GM12865 (cell line): ENCODE results near the gene PACS1.
"Not testable (repeated sequence)": the region's sequence is repeated elsewhere in the genome, so short reads cannot be mapped to it uniquely, and the experiment has no call there.

Source experiments
- DNase-seq: peaks from one replicate; pipeline ENCODE4 v3.0.0; 2010; ENCODE audit warnings: low read depth
- H3K4me3 ChIP-seq: 2 replicates; pipeline ENCODE4 v1.5.1; 2011; ENCODE audit warnings: mild to moderate bottlenecking, low read depth, low read length, control low read depth
- TF ChIP-seq, protein P1 (sequence below): IDR thresholded peaks from 2 replicates; pipeline ENCODE4 v1.5.1; 2011; ENCODE audit warnings: low read length, control low read depth, low read depth, inconsistent platforms; ENCODE audit not compliant: insufficient read depth; ENCODE audit errors: missing control alignments

The PACS1 gene

DNA sequence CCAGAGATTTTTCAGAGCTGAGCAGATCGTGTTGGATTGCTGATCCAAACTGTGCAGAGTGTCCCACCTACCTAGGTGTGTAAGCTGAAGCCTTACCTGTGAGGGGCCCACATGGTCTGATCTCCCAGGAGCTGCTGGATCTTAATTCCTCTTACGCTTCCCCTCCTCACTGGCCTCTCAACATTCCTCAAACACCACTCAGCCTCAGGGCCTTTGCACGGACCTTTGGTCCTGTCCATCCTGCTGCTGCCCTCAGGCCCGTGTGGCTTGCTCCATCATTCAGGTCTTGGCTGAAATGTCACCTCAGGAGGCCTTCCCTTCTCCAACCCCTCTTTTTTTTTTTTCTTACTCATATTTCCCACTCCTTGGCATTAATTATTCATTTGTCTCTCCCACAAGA lies 177.2 kb downstream of the PACS1 start:
- H3K4me3 ChIP-seq = no peak overlapping the region
- TF ChIP-seq, protein P1, sequence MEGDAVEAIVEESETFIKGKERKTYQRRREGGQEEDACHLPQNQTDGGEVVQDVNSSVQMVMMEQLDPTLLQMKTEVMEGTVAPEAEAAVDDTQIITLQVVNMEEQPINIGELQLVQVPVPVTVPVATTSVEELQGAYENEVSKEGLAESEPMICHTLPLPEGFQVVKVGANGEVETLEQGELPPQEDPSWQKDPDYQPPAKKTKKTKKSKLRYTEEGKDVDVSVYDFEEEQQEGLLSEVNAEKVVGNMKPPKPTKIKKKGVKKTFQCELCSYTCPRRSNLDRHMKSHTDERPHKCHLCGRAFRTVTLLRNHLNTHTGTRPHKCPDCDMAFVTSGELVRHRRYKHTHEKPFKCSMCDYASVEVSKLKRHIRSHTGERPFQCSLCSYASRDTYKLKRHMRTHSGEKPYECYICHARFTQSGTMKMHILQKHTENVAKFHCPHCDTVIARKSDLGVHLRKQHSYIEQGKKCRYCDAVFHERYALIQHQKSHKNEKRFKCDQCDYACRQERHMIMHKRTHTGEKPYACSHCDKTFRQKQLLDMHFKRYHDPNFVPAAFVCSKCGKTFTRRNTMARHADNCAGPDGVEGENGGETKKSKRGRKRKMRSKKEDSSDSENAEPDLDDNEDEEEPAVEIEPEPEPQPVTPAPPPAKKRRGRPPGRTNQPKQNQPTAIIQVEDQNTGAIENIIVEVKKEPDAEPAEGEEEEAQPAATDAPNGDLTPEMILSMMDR = no peak
- DNase-seq = no peak

DNA sequence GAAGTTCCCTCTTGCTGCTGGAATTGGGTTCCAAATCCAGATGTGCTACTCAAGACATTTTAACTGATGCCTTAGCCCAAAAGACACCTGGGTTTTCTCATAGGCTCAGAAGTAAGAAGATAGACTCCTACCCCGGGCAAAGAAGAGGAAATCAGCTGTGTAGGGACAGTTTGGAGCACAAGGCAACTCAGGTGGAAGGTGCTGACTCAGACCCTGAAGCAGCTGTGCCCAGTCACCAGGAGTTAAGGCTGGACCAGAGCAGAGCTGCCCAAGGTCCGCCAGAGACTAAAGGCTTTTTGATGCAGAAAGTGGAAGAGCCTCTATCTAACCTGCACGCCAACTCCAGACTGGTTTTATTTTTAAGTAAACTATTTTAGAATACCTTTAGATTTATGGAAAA lies 177.7 kb downstream of the PACS1 start:
- TF ChIP-seq, protein P1 = no peak
- no peak overlapping the region for H3K4me3 ChIP-seq
- no peak for DNase-seq

DNA sequence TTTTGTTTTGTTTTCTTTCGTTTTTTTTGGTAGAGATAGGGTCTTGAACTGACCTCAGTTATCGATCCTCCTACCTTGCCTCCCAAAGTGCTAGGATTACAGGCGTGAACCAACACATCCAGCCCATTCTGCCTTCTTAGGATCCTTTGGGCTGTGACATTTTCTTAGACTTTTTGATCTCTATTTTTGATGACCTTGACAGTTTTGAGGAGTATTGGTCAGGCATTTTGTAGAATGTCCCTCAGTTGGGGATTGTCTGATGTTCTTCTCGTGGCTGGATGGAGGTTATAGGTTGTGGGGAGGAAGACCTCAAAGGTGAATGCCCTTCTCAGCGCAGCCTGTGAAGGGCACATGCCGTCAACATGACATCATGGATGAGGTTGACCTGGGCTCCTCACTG lies 178.8 kb downstream of the PACS1 start:
- DNase-seq = no peak
- H3K4me3 ChIP-seq = no peak overlapping the region
- TF ChIP-seq, protein P1 = no peak

DNA sequence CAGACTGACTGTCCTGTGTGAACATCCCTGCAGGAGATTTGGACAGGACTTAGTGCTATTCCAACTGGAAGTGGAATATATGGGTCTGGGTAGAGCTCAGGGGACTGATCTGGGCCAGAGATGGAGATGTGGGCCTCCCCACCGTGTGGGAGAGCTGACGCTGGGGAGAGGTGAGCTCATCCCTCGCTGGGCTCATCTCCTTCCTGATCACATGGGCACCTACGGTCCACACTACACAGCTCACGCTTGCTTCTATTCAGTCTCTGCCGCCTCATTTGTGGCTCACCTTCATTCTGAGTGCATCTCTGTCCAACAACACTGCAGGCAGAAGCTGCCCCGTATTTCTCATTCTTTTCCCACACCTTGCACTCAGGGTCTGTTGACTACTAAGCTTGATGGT lies 181.7 kb downstream of the PACS1 start:
- no peak overlapping the region for H3K4me3 ChIP-seq
- DNase-seq = no peak
- TF ChIP-seq, protein P1 = no peak

DNA sequence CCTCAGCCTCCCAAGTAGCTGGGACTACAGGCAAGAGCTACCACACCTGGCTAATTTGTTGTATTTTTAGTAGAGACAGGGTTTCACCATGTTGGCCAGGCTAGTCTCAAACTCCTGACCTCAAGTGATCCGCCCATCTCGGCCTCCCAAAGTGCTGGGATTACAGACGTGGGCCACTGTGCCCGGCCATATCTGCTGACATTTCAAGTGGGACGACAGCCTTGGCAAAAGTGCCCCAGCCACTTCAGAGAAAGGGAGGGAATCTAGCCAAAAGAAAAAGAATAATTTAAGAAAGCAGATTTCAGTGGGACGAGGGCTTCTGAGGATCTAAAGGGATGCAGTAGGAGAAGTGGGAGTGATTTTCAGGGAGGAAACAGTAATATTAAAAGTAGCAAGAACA lies 183.0 kb downstream of the PACS1 start:
- H3K4me3 ChIP-seq, DNase-seq: not testable (repeated sequence)

DNA sequence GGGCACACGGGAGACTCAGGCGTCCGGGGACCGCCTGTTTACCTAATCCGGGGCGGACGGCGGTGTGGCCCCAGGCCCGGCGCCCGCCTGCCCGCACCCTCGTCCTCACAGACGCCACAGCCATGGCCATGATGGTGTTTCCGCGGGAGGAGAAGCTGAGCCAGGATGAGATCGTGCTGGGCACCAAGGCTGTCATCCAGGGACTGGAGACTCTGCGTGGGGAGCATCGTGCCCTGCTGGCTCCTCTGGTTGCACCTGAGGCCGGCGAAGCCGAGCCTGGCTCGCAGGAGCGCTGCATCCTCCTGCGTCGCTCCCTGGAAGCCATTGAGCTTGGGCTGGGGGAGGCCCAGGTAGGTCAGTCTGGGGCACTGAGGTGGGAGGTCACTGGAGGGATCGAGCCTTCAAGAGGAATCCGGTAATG lies 188.4 kb downstream of the PACS1 start:
- TF ChIP-seq, protein P1 = no peak
- DNase-seq = no peak
- H3K4me3 ChIP-seq = peak overlapping the region; percentile 95

DNA sequence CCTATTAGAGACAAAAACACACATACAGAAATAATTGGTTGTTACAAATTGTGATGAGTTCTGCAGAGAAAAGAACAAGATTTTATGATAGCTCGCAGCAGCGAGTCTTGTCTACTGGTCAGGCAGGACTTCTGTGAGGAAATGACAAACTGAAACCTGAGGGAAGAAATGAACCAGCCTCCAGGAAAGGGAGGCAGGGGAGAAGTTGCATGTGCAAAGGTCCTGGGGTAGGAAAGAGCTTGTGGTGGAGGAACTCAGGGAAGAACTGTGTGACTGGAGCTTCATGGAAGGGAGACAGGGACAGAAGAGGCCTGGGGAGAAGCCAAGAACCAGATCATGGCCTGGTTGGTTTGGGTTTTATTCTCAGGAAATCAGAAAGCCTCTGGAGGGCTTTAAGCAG lies 189.2 kb downstream of the PACS1 start:
- no peak overlapping the region for H3K4me3 ChIP-seq
- no peak for DNase-seq

More for the DNA sequence above, 189.2 kb downstream of the PACS1 start:
- TF ChIP-seq, protein P1 = no peak
